K562 (cell line): ENCODE data around the gene PTPN5. TPM values are rescaled to one million over a fixed set of nuclear protein-coding genes. Genes with fewer than 3 reads are reported as not detected.

ENCODE experiments used
- ATAC-seq: fragments of 200-7000 bp; cut with Tn5 transposase; 3 replicates; pipeline ENCODE4 v1.9.1; 2020; ENCODE audit warnings: moderate library complexity
- BruUV-seq: library from RNA; stranded (reverse); fragments of 400-500 nt; replicated peaks from 2 replicates; lab custom pipeline; 2021; lab: Mats Ljungman, UMichigan
- CTCF ChIA-PET: fragments of 300-600 bp; formaldehyde crosslinking; extraction: SDS; loops from one replicate; lab custom pipeline; 2021; ENCODE audit warnings: low intra/inter-chr PET ratio; lab: Yijun Ruan, JAX
- POLR2A ChIA-PET: fragments of 300-600, 350-650 bp; sonication (Branson Sonifier 250); formaldehyde crosslinking; extraction: SDS; loops from one replicate; lab custom pipeline; 2021; ENCODE audit warnings: antibody characterized with exemption, inconsistent platforms; lab: Yijun Ruan, JAX
- DNase-seq, 4 experiments: peaks; one replicate each; pipeline versions ENCODE4 v3.0.0 to v3.0.0-alpha.2; 2011 to 2018; ENCODE audit warnings: low spot score in 3 of 4, mixed read lengths in 3 of 4; ENCODE audit errors: extremely low read depth in 1 of 4
- FAIRE-seq: peaks from 2 replicates; lab custom pipeline; 2011; peaks lifted over from hg19 to GRCh38; lab: Jason Lieb, UNC
- H2AFZ ChIP-seq: 2 replicates; pipeline ENCODE4 v1.6.0; 2011; ENCODE audit warnings: low read depth, low read length, control low read depth, inconsistent platforms
- H3K27ac ChIP-seq: fragments of 200-600 bp; 3 replicates; pipeline ENCODE4 v1.8.0; 2011; ENCODE audit warnings: low read depth, mild to moderate bottlenecking, control low read depth, inconsistent platforms, low read length, moderate library complexity, mixed read lengths; ENCODE audit errors: extremely low read depth
- H3K27me3 ChIP-seq, 2 experiments: fragments of 300-600 bp in 1 of 2; 2 replicates in 1 of 2; 3 replicates in 1 of 2; pipeline versions ENCODE4 v1.6.0 to v1.8.0; 2011; ENCODE audit warnings: inconsistent platforms in 2 of 2, low read length in 2 of 2, mild to moderate bottlenecking in 1 of 2, mixed read lengths in 1 of 2, moderate library complexity in 1 of 2; ENCODE audit not compliant: control insufficient read depth in 2 of 2, insufficient read depth in 2 of 2
- H3K36me3 ChIP-seq: fragments of 300-600 bp; 3 replicates; pipeline ENCODE4 v1.8.0; 2011; ENCODE audit warnings: mild to moderate bottlenecking, low read length, inconsistent platforms; ENCODE audit not compliant: control insufficient read depth, insufficient read depth
- H3K4me1 ChIP-seq, 2 experiments: fragments of 200-600 bp in 1 of 2; replicated peaks in 1 of 2; 2 replicates in 1 of 2; 3 replicates in 1 of 2; pipeline versions ENCODE4 v1.5.1 to v1.8.0; 2011; ENCODE audit warnings: inconsistent platforms in 2 of 2, low read length in 2 of 2, mild to moderate bottlenecking in 1 of 2, mixed read lengths in 1 of 2, moderate library complexity in 1 of 2; ENCODE audit not compliant: control insufficient read depth in 2 of 2, insufficient read depth in 2 of 2
- H3K4me2 ChIP-seq: 2 replicates; pipeline ENCODE4 v1.6.1; 2011; ENCODE audit warnings: low read length, control low read depth, inconsistent platforms, mixed read lengths; ENCODE audit not compliant: insufficient read depth
- H3K4me3 ChIP-seq: fragments of 200-600 bp; sonication (generic), shearing (Covaris generic); 2 replicates; pipeline ENCODE4 v1.5.1; 2016; ENCODE audit warnings: control low read depth, inconsistent platforms
- H3K79me2 ChIP-seq: fragments of 200-600 bp; 3 replicates; pipeline ENCODE4 v1.8.0; 2011; ENCODE audit warnings: low read length, inconsistent platforms; ENCODE audit not compliant: control insufficient read depth, insufficient read depth
- H3K9ac ChIP-seq, 2 experiments: 2 replicates each; pipeline versions ENCODE4 v1.6.0 to v1.6.1; 2011; ENCODE audit warnings: low read depth in 2 of 2, low read length in 2 of 2, control low read depth in 1 of 2, inconsistent platforms in 1 of 2, mild to moderate bottlenecking in 1 of 2, mixed read lengths in 1 of 2; ENCODE audit not compliant: insufficient read depth in 1 of 2
- H3K9me1 ChIP-seq: one replicate; pipeline ENCODE4 v1.6.0; 2011; ENCODE audit warnings: inconsistent platforms, mild to moderate bottlenecking, low read length, moderate library complexity; ENCODE audit not compliant: control insufficient read depth, insufficient read depth
- H3K9me3 ChIP-seq: replicated peaks from 2 replicates; pipeline ENCODE4 v1.5.1; 2011; ENCODE audit warnings: low read depth, low read length, inconsistent platforms; ENCODE audit not compliant: control insufficient read depth, insufficient read depth
- H4K20me1 ChIP-seq: replicated peaks from 2 replicates; pipeline ENCODE4 v1.6.1; 2011; ENCODE audit warnings: low read length, inconsistent platforms, mixed read lengths; ENCODE audit not compliant: control insufficient read depth, insufficient read depth
- ELF2 ChIP-seq: fragments of 250-450 bp; sonication (Bioruptor Pico); IDR thresholded peaks from 2 replicates; pipeline ENCODE4 v1.5.0; 2021; ENCODE audit warnings: mild to moderate bottlenecking
- HIVEP1 ChIP-seq: fragments of 250-450 bp; sonication (Bioruptor Pico); IDR thresholded peaks from 2 replicates; pipeline ENCODE4 v1.4.0; 2020; ENCODE audit warnings: mild to moderate bottlenecking
- IFI16 ChIP-seq: fragments of 250-450 bp; sonication (Bioruptor Pico); IDR thresholded peaks from 2 replicates; pipeline ENCODE4 v2.1.2; 2022; ENCODE audit warnings: mild to moderate bottlenecking, inconsistent platforms
- LCOR ChIP-seq: sonication (generic); formaldehyde crosslinking; IDR thresholded peaks from 2 replicates; pipeline ENCODE4 v1.8.0; 2022; ENCODE audit warnings: mild to moderate bottlenecking, missing genetic modification reagents
- MECOM ChIP-seq: fragments of 250-450 bp; sonication (Bioruptor Pico); IDR thresholded peaks from 2 replicates; pipeline ENCODE4 v1.8.0; 2022; ENCODE audit warnings: inconsistent platforms
- PHF8 ChIP-seq: fragments of 200-600 bp; sonication (generic); IDR thresholded peaks from 2 replicates; pipeline ENCODE4 v1.6.1; 2012; ENCODE audit warnings: mixed run types, mild to moderate bottlenecking, inconsistent platforms, low read length, moderate library complexity, borderline replicate concordance
- POLR2G ChIP-seq: fragments of 200-400 bp; formaldehyde crosslinking; IDR thresholded peaks from 2 replicates; pipeline ENCODE4 v1.6.1; 2017; ENCODE audit warnings: low read depth, mild to moderate bottlenecking, antibody characterized with exemption, low read length, moderate library complexity
- RBFOX2 ChIP-seq: fragments of 200-400 bp; formaldehyde crosslinking; IDR thresholded peaks from 2 replicates; pipeline ENCODE4 v1.6.1; 2017; ENCODE audit warnings: low read depth, mild to moderate bottlenecking, low read length, moderate library complexity
- TAF7 ChIP-seq: fragments of 450-650 bp; IDR thresholded peaks from 2 replicates; pipeline ENCODE4 v1.6.1; 2016; ENCODE audit warnings: missing genetic modification characterization, missing compliant biosample characterization
- XRCC5 ChIP-seq: fragments of 200-400 bp; formaldehyde crosslinking; IDR thresholded peaks from 2 replicates; pipeline ENCODE4 v1.6.1; 2017; ENCODE audit warnings: low read depth, mild to moderate bottlenecking, low read length
- ZKSCAN1 ChIP-seq: fragments of 150-350 bp; IDR thresholded peaks from 2 replicates; pipeline ENCODE4 v1.6.1; 2016; ENCODE audit warnings: low read depth, low read length
- ZNF12 ChIP-seq: sonication (generic); formaldehyde crosslinking; IDR thresholded peaks from 2 replicates; pipeline ENCODE4 v1.4.0; 2020; ENCODE audit warnings: mild to moderate bottlenecking, missing genetic modification reagents
- ZNF3 ChIP-seq: fragments of 250-450 bp; sonication (Bioruptor Pico); IDR thresholded peaks from 2 replicates; pipeline ENCODE4 v1.5.0; 2021; ENCODE audit warnings: mild to moderate bottlenecking, moderate library complexity
- ZNF699 ChIP-seq: fragments of 250-450 bp; sonication (Bioruptor Pico); IDR thresholded peaks from 2 replicates; pipeline ENCODE4 v1.8.0; 2021; ENCODE audit warnings: mild to moderate bottlenecking, moderate library complexity; ENCODE audit not compliant: insufficient replicate concordance
- ZNF766 ChIP-seq: fragments of 200-800 bp; sonication (Bioruptor generic); conservative IDR thresholded peaks from 2 replicates; pipeline ENCODE4 v1.6.1; 2016; ENCODE audit warnings: missing genetic modification characterization, missing compliant biosample characterization
- WGBS: fragments of 100-300 bp; shearing (Covaris generic); methylation state at CpG from one replicate; pipeline ENCODE4 v1.1.6; 2016; ENCODE audit warnings: low coverage, mixed read lengths; ENCODE audit not compliant: insufficient coverage; ENCODE audit errors: missing lambda C conversion rate; 5-methylcytosine and 5-hydroxymethylcytosine counted together
- in situ Hi-C: fragments of 300-500 bp; cut with MboI; formaldehyde crosslinking; loops from 4 replicates; pipeline ENCODE4 v1.15.0; 2018; ENCODE audit warnings: inconsistent platforms, mixed read lengths
- intact Hi-C: fragments of 100-400 bp; cut with micrococcal nuclease; formaldehyde crosslinking; loops from 2 replicates; pipeline ENCODE4 v1.14.2; 2022
- polyA plus RNA-seq, 8 experiments: library from polyadenylated mRNA; depleted of rRNA in 4 of 8; stranded (reverse) in 5 of 8; unstranded in 3 of 8; fragments of >200 nt; fragmentation: Nextera tagmentation in 2 of 8; fragmentation: Illumina TruSeq in 1 of 8; extraction: Ambion mirVana in 2 of 8; extraction: Trizol in 1 of 8; gene quantifications; 2 replicates each; pipeline versions ENCODE4 v1.2.1 to v1.2.3, GENCODE V29; 2011 to 2014; ENCODE audit warnings: inconsistent platforms in 1 of 8, missing spikeins in 1 of 8
- total RNA-seq, 7 experiments: library from RNA; depleted of rRNA in 6 of 7; stranded (reverse); fragments of >200 nt in 6 of 7; fragmentation: Illumina TruSeq in 2 of 7; extraction: Trizol in 2 of 7; gene quantifications; 2 replicates each; pipeline versions ENCODE4 v1.2.1 to v1.2.3, GENCODE V29; 2011 to 2021; ENCODE audit warnings: low replicate concordance in 1 of 7
- TF ChIP-seq, protein P1 (sequence below): fragments of 450-650 bp; formaldehyde crosslinking; IDR thresholded peaks from 2 replicates; pipeline ENCODE4 v1.4.0; 2020; ENCODE audit warnings: mild to moderate bottlenecking
- TF ChIP-seq, protein P2 (sequence below): fragments of 250-450 bp; sonication (Bioruptor Pico); IDR thresholded peaks from 2 replicates; pipeline ENCODE4 v1.8.0; 2021; ENCODE audit warnings: moderate library complexity, mild to moderate bottlenecking, inconsistent platforms

Gene PTPN5
- total and polyA plus RNA-seq, 9 of the 15 experiments (the other 6 are each of a cell fraction or from before 2014, with no cell fraction given): not detected

DNA sequence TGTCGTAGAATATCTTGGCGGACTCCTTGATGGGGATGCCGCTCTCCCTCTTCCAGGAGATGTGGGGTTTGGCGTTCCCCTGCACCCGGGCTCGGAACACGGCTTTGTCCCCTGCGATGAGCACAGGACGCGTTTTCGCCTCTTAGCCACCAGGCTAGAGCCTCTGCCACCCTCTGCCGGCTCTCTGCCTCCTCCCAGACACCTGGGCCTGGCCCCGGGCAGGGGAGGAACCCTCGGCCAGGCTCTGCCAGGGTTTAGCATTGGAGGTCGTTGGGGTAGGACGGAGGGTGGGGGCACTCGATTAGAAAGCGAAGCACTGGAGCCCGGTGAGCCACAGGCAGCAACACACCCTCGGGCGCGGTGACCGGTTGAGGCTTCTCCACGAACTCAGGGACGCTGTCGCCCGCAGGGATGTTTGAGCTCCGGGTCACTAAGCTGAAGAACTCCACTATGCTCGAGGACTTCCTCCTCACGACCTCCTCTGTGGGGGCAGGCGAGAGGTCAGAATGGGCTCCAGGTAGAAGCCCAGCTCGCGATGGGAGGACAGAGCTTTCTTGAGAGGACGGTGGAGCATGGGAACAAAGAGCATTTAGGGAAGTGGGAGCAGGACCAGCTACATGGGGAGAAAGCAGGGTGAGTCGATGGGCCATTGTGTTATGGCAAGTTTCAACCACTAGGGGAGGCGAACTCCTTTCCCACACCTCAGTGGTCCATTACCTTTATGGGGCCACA is 69.9 kb downstream of the PTPN5 start (continued):
- TF ChIP-seq RBFOX2: no peak
- no peak for TF ChIP-seq ZNF3
- TF ChIP-seq ZNF766: no peak
- no peak for TF ChIP-seq ZKSCAN1
- TF ChIP-seq XRCC5: peak; percentile 41; the same call in 1 of the 2 replicates

- in situ Hi-C loops: no loop called here
- ATAC-seq: peak; percentile 93
- DNase-seq: peak; percentile 52 to 72 (median 69)
- ChIA-PET POLR2A (interaction anchor here (1.0 to 1.1 kb wide), 2 partner anchors 15 to 23 kb away, joined by 3 to 5 read pairs; partner anchors contain the start of gene TMEM86A), CTCF (no interaction called here)
- Histone ChIP-seq H4K20me1 (peaks cover 4% of the 10 kb centered on the region; the same call in 1 of the 2 replicates), H3K4me3 (peak overlapping the region; percentile 30), H3K79me2 (no peaks in the 10 kb centered on the region), H2AFZ (peak overlapping the region; percentile 93), H3K4me2 (peak overlapping the region; percentile 82), H3K27ac (no peak overlapping the region), H3K4me1 (peaks cover 2 to 14% of the 10 kb centered on the region in 2 experiments; a peak in 3 of 5 replicates), H3K27me3 (peaks cover 6 to 47% of the 10 kb centered on the region in 2 experiments), H3K9ac (peak overlapping the region in 1 of 2 experiments; percentile 82; a peak in 2 of 4 replicates), H3K9me1 (peaks cover 3% of the 10 kb centered on the region), H3K9me3 (no peaks in the 10 kb centered on the region), H3K36me3 (no peaks in the 10 kb centered on the region)
- 9% methylated on average over 41 of the region's 41 CpGs for WGBS
- intact Hi-C loops: no loop called here
- no TSS peak for BruUV-seq
- FAIRE-seq: no peak
- TF ChIP-seq POLR2G (0 out of 2 replicates have a peak, but pooled peaks have one; percentile 30), IFI16 (CRISPR knock-in tag) (no peak), ELF2 (CRISPR knock-in tag) (no peak), HIVEP1 (CRISPR knock-in tag) (no peak), LCOR (CRISPR knock-in tag) (no peak), ZNF699 (CRISPR knock-in tag) (no peak), TAF7 (tag) (no peak), MECOM (CRISPR knock-in tag) (no peak), PHF8 (peak; percentile 3; the same call in 1 of the 2 replicates), ZNF12 (CRISPR knock-in tag) (0 out of 2 replicates have a peak, but pooled peaks have one; percentile 29)
- TF ChIP-seq, protein P1, sequence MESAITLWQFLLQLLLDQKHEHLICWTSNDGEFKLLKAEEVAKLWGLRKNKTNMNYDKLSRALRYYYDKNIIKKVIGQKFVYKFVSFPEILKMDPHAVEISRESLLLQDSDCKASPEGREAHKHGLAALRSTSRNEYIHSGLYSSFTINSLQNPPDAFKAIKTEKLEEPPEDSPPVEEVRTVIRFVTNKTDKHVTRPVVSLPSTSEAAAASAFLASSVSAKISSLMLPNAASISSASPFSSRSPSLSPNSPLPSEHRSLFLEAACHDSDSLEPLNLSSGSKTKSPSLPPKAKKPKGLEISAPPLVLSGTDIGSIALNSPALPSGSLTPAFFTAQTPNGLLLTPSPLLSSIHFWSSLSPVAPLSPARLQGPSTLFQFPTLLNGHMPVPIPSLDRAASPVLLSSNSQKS (CRISPR knock-in tag): no peak
- TF ChIP-seq, protein P2, sequence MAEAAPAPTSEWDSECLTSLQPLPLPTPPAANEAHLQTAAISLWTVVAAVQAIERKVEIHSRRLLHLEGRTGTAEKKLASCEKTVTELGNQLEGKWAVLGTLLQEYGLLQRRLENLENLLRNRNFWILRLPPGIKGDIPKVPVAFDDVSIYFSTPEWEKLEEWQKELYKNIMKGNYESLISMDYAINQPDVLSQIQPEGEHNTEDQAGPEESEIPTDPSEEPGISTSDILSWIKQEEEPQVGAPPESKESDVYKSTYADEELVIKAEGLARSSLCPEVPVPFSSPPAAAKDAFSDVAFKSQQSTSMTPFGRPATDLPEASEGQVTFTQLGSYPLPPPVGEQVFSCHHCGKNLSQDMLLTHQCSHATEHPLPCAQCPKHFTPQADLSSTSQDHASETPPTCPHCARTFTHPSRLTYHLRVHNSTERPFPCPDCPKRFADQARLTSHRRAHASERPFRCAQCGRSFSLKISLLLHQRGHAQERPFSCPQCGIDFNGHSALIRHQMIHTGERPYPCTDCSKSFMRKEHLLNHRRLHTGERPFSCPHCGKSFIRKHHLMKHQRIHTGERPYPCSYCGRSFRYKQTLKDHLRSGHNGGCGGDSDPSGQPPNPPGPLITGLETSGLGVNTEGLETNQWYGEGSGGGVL (CRISPR knock-in tag): no peak
Observed at GRCh38 chr11:18720808-18721560, 70.6 kb downstream of the PTPN5 start.
